GM20000 (cell line): ENCODE data around the gene RGS3.
"Not testable (repeated sequence)": the region's sequence is repeated elsewhere in the genome, so short reads cannot be mapped to it uniquely, and the experiment has no call there.

Experiments used
- DNase-seq: peaks from one replicate; pipeline ENCODE4 v3.0.0; 2012; ENCODE audit warnings: low spot score
- TF ChIP-seq, protein P1 (sequence below): IDR thresholded peaks from 2 replicates; pipeline ENCODE4 v1.5.1; 2012; ENCODE audit warnings: mild to moderate bottlenecking, control low read depth; ENCODE audit errors: extremely low read depth, missing control alignments

Gene RGS3

DNA sequence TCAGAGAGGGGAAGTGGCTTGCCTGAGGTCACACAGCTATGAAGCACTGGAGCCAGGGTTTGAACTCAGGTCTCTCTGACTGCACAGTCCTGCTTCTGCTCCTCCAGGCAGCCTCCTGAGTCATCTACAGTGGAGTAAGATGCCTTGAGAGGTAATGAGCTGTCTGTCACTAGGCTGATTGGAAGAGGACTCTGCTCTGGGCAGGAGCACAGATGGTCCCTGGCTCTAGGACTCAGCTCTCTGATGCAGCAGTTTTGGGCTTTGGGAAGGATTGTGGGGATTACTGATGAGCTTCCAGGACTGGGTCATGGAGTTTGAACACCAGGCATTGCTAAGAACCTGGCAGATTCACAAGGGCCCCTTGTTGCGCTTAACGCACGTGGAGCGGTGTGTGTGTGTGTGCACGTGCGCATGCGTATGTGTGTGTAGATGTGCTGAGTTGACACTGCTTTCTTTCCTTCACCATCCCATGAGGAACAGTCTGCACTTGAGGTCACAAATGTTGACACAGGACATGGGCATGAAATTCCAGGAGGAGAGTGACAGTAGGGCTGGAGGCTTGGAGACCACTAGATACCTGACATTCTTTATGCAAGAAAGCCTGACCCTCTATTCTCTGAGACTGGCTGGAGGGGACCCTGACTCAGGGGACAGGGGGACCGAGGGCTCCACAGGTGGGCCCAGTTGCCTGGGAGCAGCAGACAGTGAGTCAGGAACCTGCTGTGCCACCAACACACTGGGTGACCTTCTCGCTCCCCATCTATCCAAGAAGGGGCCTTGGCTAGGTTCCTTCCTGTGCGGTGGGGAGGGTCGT lies 170.5 kb downstream of the RGS3 start:
- no peak for DNase-seq
- TF ChIP-seq, protein P1, sequence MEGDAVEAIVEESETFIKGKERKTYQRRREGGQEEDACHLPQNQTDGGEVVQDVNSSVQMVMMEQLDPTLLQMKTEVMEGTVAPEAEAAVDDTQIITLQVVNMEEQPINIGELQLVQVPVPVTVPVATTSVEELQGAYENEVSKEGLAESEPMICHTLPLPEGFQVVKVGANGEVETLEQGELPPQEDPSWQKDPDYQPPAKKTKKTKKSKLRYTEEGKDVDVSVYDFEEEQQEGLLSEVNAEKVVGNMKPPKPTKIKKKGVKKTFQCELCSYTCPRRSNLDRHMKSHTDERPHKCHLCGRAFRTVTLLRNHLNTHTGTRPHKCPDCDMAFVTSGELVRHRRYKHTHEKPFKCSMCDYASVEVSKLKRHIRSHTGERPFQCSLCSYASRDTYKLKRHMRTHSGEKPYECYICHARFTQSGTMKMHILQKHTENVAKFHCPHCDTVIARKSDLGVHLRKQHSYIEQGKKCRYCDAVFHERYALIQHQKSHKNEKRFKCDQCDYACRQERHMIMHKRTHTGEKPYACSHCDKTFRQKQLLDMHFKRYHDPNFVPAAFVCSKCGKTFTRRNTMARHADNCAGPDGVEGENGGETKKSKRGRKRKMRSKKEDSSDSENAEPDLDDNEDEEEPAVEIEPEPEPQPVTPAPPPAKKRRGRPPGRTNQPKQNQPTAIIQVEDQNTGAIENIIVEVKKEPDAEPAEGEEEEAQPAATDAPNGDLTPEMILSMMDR: no peak

DNA sequence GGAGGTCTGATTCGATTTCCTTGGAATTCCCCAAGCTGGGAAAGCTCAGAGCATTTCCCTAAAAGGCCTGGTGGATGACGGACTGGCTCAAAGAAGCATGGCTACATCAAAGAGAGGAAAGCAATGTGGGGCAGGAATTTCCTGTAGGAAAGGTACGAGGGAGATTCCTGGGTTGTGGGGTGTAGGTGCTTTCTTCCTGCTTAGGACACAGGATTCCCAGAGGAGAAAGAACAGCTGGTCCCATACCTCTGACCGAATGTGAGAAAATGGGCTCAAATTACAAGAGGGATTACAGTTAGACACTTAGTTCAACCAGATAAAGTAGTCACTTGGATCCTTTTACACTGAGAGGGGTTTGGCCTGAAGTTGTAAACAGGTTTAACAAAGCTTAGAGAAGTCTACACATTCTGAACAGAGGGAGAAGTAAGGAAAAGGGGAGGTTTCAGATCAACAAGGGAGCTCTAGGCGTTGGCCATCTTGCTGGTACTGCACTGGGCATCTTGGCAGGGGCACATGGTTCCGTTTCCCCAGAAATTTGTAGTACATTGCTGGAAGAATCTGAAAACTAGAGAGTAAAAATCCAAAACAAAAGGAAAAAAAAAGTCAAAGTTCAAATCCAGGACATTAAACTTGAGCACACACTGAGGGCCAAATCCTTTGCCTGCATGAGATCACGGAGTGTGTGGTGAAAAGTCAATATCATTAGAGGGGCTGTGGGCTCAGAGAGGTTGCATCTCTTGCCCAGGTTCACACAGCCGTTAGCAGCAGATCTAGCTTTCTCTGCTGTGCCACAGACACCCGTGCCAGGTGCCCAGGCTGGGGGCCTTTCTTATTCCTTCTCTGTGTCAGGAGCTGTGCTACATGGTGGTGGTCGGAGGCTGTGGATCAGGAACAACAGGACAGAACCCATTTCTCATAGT lies 171.3 kb downstream of the RGS3 start:
- TF ChIP-seq, protein P1: no peak
- DNase-seq: no peak

- TF ChIP-seq, protein P1: no peak
- DNase-seq: no peak
Observed at GRCh38 chr9:113635586-113635985, 172.1 kb downstream of the RGS3 start.

GRCh38 chr9:113636165-113636564 lies 172.6 kb downstream of the RGS3 start:
- TF ChIP-seq, protein P1: no peak
- no peak for DNase-seq

GRCh38 chr9:113636693-113637092 lies 173.2 kb downstream of the RGS3 start:
- no peak for DNase-seq
- TF ChIP-seq, protein P1: no peak

GRCh38 chr9:113638490-113638889 lies 175.0 kb downstream of the RGS3 start:
- no peak for DNase-seq
- TF ChIP-seq, protein P1: no peak

- TF ChIP-seq, protein P1: no peak
- DNase-seq: no peak
Observed at GRCh38 chr9:113638897-113639296, 175.4 kb downstream of the RGS3 start.

GRCh38 chr9:113639411-113639970 lies 176.0 kb downstream of the RGS3 start:
- not testable (repeated sequence) for DNase-seq
